AG09309 (cell line): ENCODE measurements around the gene CFAP20DC.

Experiments
- DNase-seq: peaks from one replicate; pipeline ENCODE4 v3.0.0-alpha.2; 2010; ENCODE audit warnings: low read depth
- H3K4me3 ChIP-seq: 2 replicates; pipeline ENCODE4 v1.5.1; 2011; ENCODE audit warnings: mild to moderate bottlenecking, low read depth, low read length, moderate library complexity; ENCODE audit not compliant: control insufficient read depth
- TF ChIP-seq, protein P1 (sequence below): IDR thresholded peaks from 2 replicates; pipeline ENCODE4 v1.5.1; 2011; ENCODE audit warnings: mild to moderate bottlenecking, low read depth, low read length, inconsistent platforms; ENCODE audit not compliant: insufficient read depth, control insufficient read depth; ENCODE audit errors: missing control alignments

The CFAP20DC gene

DNA sequence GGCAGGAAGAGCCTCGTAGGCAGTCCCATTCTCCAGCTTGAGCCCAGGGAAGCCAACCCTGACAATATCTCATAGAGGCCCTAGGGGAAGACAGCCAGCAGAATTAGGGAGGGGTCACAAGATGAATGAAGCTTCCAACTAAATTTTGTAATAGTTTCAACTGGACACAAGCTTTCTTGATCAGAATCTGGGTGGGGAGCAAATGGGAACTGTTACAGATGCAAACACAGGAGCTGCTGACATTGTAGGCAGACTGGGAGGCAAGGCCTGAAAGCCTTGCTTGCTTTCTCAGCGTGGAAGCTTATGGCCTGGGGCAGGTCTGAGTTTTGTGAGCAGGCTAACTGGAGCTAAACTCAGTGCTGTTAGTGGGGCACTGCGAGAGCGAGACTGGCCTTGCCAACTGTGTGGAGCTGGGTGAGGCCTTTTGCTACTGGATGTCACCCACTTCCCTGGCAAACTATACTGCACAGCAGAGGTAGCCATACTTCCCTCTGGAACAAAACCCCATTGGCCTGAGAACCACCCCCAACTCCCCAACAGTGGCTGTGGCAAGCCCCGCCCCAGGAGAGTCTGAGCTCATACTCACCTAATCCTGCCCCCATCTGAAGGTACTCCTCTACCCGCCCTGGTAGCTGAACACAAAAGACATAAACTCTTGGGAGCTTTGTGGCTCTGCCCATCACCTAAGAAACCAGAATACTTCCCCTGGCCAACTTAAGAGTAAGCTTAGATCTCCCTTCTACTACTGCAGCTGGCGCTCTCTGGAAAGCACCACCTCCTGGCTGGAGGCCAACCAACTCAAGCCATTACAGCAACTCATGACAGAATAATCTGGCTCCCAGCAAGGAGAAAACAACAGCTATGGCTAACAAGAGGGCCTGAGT lies 42.9 kb downstream of the CFAP20DC start:
- TF ChIP-seq, protein P1, sequence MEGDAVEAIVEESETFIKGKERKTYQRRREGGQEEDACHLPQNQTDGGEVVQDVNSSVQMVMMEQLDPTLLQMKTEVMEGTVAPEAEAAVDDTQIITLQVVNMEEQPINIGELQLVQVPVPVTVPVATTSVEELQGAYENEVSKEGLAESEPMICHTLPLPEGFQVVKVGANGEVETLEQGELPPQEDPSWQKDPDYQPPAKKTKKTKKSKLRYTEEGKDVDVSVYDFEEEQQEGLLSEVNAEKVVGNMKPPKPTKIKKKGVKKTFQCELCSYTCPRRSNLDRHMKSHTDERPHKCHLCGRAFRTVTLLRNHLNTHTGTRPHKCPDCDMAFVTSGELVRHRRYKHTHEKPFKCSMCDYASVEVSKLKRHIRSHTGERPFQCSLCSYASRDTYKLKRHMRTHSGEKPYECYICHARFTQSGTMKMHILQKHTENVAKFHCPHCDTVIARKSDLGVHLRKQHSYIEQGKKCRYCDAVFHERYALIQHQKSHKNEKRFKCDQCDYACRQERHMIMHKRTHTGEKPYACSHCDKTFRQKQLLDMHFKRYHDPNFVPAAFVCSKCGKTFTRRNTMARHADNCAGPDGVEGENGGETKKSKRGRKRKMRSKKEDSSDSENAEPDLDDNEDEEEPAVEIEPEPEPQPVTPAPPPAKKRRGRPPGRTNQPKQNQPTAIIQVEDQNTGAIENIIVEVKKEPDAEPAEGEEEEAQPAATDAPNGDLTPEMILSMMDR = no peak
- H3K4me3 ChIP-seq = no peak overlapping the region
- DNase-seq = no peak

DNA sequence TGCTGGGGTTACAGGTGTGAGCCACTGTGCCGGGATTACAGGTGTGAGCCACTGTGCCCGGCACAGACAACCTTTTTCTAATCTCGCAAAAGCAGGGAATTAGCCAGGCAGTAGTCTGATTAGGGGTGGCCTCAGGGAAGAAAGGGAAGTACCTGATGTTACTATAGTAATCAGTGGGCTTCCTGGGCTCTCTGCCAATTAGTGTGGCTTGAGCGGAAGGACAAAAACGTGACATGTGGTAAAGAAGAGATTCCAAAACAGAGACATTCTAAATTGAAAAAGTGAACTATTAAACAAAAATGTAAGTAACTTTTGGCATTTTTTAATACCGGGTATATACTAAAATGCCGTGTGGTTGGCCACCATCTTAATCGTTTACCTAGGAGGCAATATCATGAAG lies 48.1 kb downstream of the CFAP20DC start:
- no peak overlapping the region for H3K4me3 ChIP-seq
- TF ChIP-seq, protein P1 = no peak
- no peak for DNase-seq

DNA sequence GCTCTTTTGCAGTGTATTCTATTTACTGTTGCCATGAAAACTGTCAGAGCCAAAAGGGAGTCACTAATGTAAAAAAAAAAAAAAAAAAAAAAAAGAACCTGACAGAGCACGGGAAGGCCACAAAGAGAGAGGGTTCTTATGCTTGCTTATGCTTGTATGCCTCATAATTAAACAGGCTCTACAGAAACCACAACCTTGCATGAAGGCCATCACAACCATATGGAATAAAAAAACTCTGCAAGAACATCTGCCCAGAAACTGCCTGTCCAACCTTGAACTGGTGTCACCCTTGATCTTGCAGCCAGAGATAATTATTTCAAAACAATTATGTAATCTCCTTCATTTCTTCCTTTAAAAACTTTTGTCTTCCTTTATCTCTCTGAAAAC lies 50.1 kb downstream of the CFAP20DC start:
- TF ChIP-seq, protein P1 = no peak
- no peak overlapping the region for H3K4me3 ChIP-seq
- DNase-seq = no peak

DNA sequence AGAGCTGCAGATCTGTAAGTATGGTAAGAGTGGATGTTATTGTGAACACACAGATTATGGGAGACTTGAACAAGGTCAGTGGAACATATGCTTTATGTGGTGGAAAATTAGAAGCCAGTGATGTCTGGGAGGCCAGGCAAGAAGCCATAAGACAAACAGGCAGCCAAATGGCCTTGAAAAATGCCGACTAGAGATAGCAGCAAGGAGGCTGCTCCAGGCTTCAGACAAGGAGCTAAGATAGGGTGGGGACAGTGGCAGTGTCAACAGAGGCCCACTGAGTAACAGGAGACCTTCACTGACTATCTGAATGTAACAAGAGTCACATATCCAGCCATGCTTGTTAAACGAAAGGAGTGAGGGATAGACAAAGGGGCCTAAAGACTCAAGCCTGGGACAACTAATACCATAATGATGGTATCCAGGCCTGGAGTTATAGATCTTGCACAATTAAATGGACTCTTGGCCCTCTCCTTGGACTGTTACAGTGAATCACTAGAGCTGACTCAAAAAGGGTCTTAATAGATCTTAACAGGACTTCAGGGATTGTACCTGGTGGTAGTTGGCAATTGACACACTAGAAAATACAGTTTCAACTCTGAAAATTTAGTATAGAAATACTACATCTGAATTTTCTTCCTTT lies 50.6 kb downstream of the CFAP20DC start:
- TF ChIP-seq, protein P1 = no peak
- no peak overlapping the region for H3K4me3 ChIP-seq
- DNase-seq = no peak

DNA sequence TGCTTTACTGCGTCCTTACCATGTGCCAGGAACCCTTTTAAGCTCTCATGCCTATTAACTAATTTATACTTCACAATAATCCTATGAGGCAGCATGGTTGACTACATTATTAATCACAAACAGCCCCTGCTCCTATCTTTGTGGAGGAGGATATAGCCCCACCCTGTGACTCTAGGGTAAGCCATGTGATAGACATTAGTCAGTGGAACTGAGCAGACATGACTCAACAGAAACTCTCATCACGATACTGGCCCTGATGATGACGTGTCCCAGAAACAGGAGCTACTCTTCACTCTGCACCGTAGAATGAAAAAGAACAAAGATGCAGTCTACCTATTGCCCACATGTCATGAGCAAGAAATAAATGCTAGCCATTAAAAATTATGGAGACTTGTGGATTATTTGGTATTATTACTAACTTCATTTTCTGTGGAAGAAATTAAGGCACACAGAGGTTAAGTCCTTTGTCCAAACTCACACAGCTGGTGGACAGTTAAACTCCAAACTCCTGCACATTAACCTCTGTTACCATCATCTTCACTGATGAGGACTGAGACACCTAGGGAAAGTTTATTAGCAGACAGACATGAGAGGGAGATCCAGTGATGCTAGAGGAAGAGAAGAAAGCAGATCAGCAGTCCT lies 51.2 kb downstream of the CFAP20DC start:
- TF ChIP-seq, protein P1 = no peak
- H3K4me3 ChIP-seq = no peak overlapping the region
- DNase-seq = peak; percentile 78

DNA sequence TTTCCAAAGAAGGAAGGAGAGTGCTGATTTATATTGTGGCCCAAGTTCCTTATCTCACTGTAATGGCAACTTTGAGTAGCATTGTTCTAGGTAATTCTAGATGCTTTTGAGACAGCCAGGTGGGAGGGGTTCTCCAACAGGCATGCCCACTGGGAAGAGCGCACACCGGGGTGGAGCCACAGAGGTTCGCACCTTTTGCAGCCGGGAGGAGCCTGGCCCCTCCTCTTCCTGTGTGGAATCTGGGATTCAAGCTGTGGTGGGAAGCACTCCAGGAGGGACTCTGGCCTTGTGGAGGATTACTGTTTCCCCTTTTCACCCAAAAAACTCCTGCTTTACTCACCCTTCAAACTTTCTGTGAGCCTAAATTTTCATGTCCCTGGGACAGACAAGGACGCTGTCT lies 53.1 kb downstream of the CFAP20DC start:
- no peak overlapping the region for H3K4me3 ChIP-seq
- DNase-seq = no peak
- TF ChIP-seq, protein P1 = no peak
